ENCODE data around the gene DLGAP4.
"Not testable (repeated sequence)": the region's sequence is repeated elsewhere in the genome, so short reads cannot be mapped to it uniquely, and the experiment has no call there.

Gene DLGAP4

DNA sequence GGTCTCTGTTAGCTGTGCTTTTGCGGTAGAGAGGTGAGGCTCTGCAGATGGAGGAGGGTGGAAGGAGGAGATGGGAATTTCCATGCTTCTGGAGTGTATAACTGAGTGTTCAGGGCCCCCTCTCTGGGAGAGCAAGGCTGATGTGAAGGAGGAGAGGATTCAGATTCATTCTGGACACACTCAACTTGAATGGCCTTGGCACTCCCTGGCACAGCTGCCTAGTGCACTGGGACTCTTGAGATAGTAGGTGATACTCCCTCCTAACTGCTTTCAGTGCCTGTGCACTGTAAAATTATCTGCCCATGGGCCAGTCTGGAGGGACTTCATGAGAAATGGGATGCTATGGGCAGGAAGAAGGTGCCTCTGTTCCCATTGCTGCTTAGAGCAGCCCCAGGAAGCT, 180.9 kb downstream of the DLGAP4 start:
- in situ Hi-C loops (cut with HindIII; ENCODE audit: low sequenced_read_pairs) = no loop called here

- in situ Hi-C loops (cut with HindIII; ENCODE audit: low sequenced_read_pairs) = no loop called here
Measured at GRCh38 chr20:36490191-36490590, 184.1 kb downstream of the DLGAP4 start.

DNA sequence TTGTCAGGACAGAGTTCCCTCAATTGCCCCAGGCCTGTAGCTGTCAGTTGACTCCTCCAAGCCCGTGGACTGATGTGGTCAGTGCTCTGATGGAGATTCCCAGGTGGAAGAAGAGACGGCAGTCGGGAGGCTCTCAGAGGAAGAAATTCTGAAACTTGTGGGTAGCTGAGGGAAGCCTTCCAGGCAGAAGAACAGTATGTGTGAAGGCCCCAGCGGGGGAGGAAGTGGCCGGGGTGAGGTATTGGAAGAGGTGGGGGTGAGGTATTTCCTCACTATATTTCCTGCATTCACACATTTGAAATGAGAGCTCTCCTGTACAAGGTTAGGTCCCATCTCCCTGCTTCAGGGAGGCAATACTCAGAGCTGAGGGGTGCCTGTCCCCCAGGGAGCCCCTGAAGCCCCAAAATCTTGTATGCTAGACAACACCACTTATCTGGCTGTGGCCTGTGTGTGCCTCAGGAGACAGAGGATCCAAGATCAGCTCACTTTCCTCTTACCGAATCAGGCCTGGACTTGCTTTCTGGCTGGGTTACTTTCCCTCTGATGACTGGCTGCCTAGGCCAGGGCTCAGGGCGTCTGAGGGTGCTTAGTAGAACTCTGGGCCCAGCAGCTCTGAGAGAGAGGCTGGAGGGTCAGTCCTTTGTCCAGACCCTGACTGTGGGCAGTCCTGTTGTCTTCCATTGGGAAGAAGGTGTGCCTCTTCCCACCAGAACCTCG, 185.9 kb downstream of the DLGAP4 start:
- in situ Hi-C loops (cut with HindIII; ENCODE audit: low sequenced_read_pairs) = no loop called here

GRCh38 chr20:36493051-36493800, 187.1 kb downstream of the DLGAP4 start:
- in situ Hi-C loops (cut with HindIII; ENCODE audit: low sequenced_read_pairs) = no loop called here

DNA sequence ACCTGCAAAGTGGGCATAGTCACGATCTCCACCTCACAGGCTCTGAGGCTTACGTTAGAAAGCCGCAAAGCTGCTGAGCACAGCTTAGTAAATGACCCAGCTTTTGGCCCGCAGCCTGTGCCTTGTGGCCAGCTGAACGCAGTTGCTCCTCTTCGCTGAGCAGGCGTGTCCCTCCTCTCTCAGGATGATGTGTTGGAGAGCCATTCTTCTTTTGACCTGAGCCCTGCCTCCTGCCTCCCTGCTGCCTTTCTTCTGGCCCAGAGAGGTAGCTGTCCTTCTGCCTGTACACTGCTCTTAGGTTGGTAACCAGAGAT, 187.6 kb downstream of the DLGAP4 start:
- in situ Hi-C loops (cut with HindIII; ENCODE audit: low sequenced_read_pairs) = no loop called here

DNA sequence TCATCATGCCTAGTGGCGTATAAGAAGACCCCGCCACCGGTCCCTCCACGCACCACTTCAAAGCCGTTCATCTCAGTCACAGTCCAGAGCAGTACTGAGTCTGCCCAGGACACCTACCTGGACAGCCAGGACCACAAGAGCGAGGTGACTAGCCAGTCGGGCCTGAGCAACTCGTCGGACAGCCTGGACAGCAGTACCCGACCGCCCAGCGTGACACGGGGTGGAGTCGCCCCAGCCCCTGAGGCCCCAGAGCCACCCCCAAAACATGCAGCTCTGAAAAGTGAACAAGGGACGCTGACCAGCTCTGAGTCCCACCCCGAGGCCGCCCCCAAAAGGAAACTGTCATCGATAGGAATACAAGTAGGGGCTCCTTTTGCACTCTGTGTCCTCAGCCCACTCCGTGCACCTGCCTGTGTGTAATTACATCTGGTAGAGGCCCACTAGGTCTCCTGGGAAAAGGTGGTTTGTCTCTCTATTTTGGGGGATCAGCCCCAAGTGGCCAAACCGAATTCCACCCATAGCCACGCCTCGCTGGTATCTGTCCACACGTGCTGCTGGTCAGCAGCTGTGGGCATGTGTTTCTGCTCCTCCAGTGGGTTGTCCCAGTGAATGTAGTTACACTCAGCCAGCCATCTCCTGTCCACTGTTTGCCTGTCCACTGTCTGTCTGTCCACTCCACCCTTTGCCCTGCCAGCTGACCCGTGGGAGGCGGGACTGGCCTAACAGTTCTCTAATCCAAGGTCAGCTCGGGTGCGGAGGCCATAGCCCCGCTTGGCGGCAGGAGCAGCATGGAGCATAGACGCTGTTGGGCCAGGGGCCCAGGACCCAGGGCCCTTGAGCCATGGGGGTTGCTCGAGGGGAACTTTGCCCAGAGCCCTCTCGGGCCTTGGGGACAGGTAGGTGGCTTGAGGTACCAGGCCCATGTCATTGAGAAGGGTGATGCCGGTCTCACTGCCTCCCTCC, 190.8 kb downstream of the DLGAP4 start:
- in situ Hi-C loops (cut with HindIII; ENCODE audit: low sequenced_read_pairs) = no loop called here

- in situ Hi-C loops (cut with HindIII; ENCODE audit: low sequenced_read_pairs) = no loop called here
Measured at GRCh38 chr20:36497856-36498255, 191.7 kb downstream of the DLGAP4 start.

DNA sequence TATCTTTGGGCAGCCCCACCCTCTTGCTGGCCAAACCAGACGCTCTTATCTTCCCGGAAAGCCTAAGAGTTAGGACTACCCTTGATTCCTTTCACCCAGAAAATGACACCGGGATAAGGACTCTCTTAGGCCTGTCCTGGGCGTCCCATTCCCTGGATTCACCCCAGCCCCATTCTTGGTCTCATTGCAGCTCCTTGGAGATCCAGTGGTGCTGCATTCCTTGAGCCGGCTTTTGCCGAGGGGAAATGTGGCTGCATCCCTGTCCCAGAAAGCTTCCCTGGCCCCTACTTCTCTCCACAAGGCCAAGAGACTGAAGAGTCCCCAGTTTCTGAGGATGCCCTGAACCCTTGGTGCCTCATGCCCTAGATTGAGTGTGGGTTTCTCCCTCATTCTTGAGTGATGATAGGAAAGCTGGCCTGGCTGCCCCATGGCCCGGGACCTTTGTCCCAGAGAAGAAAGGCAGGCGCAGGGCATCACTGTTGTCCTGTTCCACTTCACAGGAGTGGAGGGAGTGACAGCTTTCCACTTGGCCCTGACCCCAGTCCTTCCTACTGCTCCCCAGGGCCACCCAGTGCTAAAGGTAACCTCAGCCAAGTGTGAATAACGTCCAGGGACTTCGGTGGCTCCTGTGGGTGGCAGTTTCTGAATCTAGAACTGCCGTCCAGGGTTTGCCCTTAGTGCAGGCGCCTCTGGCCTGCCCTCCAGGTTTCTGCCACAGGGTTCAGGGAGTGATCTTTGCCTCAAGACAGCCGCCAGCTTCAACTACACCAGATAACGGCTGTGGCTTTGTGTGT, 192.4 kb downstream of the DLGAP4 start:
- in situ Hi-C loops (cut with HindIII; ENCODE audit: low sequenced_read_pairs) = no loop called here

DNA sequence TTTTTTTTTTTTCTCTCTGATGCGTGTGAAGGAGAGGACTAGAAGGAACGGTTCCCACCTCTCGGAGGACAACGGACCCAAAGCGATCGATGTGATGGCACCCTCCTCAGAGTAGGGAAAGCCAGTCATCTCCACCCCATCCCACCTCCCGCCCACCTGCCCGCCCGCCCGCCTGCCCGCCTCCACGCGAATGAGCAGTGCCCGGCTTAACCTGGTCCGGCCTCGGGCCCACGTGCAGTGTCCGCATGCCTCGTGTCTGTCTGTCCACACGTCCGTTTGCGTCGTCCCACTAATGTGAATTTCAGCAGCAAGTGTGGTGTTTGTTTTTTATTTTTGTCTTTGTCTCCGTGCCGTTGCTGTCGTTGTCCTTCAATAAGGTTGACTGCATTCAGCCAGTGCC, 193.1 kb downstream of the DLGAP4 start:
- in situ Hi-C loops (cut with HindIII; ENCODE audit: low sequenced_read_pairs) = no loop called here

DNA sequence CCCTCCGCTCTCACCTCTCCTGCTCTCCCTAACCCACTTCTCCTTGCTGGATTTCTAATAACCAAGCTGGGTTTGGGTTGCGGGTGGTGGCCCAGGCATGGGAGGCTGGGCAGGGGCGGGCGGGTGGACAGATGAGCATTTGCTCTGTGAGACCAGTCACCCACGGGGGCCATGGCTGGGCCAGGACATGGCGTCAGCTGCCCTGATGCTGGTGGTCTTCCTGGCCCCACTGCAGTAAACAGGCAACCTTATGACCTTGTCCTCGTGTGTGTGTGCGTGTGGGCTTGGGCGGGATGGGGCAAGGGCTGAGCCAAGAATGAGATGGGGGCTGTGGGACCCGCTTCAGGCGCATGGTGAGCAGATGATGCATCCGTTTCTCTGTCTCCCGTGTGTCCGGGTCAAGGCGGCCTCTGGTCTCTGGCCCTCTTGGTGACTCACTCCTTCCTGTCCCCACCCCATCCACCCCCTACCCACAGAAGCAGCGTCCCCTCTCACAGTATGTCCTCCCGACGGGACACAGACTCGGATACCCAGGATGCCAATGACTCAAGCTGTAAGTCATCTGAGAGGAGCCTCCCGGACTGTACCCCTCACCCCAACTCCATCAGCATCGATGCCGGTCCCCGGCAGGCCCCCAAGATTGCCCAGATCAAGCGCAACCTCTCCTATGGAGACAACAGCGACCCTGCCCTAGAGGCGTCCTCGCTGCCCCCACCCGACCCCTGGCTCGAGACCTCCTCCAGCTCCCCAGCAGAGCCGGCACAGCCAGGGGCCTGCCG, 193.8 kb downstream of the DLGAP4 start:
- in situ Hi-C loops (cut with HindIII; ENCODE audit: low sequenced_read_pairs) = no loop called here

DNA sequence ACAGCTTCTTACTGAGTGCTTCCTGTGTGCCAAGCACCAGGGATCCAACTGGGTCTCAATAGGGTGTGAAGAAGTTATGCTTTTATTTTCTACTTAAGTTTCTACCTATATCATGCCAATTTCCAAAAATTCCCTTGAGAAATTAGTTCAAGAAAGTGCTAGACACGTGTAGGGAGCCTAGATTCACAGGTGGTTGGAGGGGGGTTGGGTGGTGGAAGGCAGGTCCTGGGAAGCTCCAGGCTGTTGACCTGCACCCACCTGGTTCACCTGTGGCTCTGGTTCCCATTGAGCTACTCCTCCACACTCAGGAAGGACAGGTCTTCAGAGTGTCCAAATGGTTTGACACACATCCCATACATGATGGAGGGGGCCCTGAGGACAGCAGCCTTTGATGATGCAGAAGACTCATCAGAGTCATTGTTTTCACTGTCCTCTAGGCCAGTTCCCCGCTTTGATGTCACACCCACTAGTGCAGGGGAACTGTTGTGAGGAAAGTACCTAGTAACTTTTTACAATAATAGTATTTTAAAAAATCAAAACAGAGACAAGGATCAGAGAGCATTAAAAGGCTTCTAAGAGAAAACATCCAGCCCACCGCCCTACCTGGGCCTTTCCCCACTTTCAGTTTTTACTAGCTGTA, 195.3 kb downstream of the DLGAP4 start:
- in situ Hi-C loops (cut with HindIII; ENCODE audit: low sequenced_read_pairs) = no loop called here

DNA sequence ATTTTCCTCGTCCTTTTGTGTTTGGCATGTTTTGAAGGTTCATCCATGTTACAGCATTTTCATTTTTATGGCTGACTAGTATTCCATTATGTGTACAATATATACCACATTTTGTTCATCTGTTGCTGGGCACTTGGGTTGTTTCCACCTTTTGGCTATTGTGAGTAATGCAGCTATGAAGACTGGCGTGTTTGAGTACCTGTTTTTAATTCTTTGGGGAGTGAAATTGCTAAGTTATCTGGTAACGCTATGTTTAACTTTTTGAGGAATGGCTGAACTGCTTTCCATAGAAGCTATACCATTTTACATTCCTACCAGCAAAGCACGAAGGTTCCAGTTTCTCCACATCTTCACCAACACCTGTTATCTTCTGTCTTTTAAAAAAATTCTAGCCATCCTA, 198.2 kb downstream of the DLGAP4 start:
- in situ Hi-C loops (cut with HindIII; ENCODE audit: low sequenced_read_pairs) = no loop called here

DNA sequence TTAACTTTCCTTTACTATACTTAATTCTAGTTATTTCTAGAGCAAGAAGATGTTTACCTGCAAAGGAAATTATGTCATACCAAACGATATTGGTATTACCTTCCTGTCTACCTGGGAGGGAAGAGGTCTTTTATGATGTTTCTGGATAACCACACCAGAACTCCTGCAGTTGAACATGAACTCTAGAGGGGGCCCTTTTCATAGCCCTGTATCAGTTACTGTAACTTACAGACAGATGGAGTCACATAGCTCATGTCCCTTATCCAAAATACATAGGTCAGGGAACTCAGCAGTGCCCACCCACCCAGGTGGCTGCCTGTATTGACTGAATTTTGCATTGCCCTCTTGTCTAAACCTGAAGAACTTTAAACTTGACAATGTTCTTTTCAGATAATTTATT, 200.1 kb downstream of the DLGAP4 start:
- in situ Hi-C loops (cut with HindIII; ENCODE audit: low sequenced_read_pairs) = no loop called here

- in situ Hi-C loops (cut with HindIII; ENCODE audit: low sequenced_read_pairs) = no loop called here
Measured at GRCh38 chr20:36507746-36508145, 201.6 kb downstream of the DLGAP4 start.

DNA sequence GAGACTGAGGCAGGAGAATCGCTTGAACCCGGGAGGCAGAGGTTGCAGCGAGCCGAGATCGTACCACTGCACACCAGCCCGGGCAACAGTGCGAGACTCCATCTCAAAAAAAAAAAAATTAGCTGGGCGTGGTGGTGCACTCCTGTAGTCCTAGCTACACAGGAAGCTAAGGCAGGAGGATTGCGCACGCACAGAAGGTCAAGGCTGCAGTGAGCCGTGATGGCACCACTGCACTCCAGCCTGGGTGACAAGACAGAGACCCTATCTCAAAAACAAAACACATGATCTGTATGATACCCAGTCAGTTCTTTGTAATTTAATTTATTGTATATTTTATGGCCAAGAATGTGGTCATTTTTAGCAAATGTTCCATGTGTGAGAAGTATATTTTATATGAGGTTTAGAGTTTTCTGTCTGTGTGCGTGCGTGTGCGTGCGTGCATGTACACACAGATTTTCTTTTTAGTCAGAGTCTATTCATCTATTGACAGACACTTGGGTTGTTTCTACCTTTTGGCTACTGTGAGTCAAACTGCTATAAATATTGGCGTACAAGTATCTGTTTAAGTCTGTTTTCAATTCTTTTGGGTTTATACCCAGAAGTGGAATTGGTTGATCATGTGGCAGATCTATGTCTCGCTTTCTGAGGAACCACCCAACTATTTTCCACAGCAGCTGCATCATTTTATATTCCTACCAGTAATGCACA, 213.0 kb downstream of the DLGAP4 start:
- in situ Hi-C loops (cut with HindIII; ENCODE audit: low sequenced_read_pairs) = no loop called here

GRCh38 chr20:36519944-36520343, 213.8 kb downstream of the DLGAP4 start:
- in situ Hi-C loops (cut with HindIII; ENCODE audit: low sequenced_read_pairs) = no loop called here

GRCh38 chr20:36521526-36521925, 215.4 kb downstream of the DLGAP4 start:
- in situ Hi-C loops (cut with HindIII; ENCODE audit: low sequenced_read_pairs) = no loop called here

DNA sequence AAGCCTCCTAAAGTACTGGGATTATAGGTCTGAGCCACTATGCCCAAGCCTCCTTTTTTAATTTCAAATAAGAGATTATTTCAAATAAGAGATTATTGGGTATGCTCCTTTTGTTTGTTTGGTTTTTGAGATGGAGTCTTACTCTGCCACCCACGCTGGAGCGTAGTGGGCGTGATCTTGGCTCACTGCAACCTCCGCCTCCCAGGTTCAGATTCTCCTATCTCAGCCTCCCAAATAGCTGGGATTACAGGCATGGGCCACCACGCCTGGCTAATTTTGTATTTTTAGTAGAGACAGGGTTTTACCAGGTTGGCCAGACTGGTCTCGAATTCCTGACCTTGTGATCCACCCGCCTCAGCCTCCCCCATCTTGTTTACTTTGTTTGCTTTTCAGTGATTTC, 216.3 kb downstream of the DLGAP4 start:
- in situ Hi-C loops (cut with HindIII; ENCODE audit: low sequenced_read_pairs) = not testable (repeated sequence)

GRCh38 chr20:36523341-36523740, 217.2 kb downstream of the DLGAP4 start:
- in situ Hi-C loops (cut with HindIII; ENCODE audit: low sequenced_read_pairs) = no loop called here
